22Rv1 (cell line): ENCODE data around the gene MAP3K20.
A peak's percentile ranks its signal among the peaks of the same experiment; 100 is the strongest.

Experiments
- H3K27ac ChIP-seq: fragments of 450-650 bp; 2 replicates; pipeline ENCODE4 v1.5.1; 2017
- CTCF ChIP-seq: fragments of 450-650 bp; IDR thresholded peaks from 2 replicates; pipeline ENCODE4 v1.5.1; 2017; ENCODE audit warnings: mild to moderate bottlenecking
- ZFX ChIP-seq: fragments of 450-650 bp; IDR thresholded peaks from 2 replicates; pipeline ENCODE4 v1.6.1; 2017; ENCODE audit warnings: antibody characterized with exemption, borderline replicate concordance

MAP3K20 gene

GRCh38 chr2:173075781-173076580, at the start of gene MAP3K20:
Gene MAP3K20 (plus strand): TSS chr2:173075846. CDS start chr2:173091032, 15,186 bp downstream.
- TF ChIP-seq ZFX (no peak), CTCF (peak; percentile 45)
- no peak within 1 kb of the TSS for H3K27ac ChIP-seq

GRCh38 chr2:173026479-173026878, 49.2 kb upstream of the MAP3K20 start:
- TF ChIP-seq CTCF (no peak), ZFX (no peak)
- H3K27ac ChIP-seq = no peak overlapping the region

- TF ChIP-seq CTCF (peak; percentile 80), ZFX (no peak)
- H3K27ac ChIP-seq = no peak overlapping the region
Observed at GRCh38 chr2:173027181-173028128, 48.2 kb upstream of the MAP3K20 start.

GRCh38 chr2:173028141-173028540, 47.5 kb upstream of the MAP3K20 start:
- no peak overlapping the region for H3K27ac ChIP-seq
- no peak for TF ChIP-seq CTCF

DNA sequence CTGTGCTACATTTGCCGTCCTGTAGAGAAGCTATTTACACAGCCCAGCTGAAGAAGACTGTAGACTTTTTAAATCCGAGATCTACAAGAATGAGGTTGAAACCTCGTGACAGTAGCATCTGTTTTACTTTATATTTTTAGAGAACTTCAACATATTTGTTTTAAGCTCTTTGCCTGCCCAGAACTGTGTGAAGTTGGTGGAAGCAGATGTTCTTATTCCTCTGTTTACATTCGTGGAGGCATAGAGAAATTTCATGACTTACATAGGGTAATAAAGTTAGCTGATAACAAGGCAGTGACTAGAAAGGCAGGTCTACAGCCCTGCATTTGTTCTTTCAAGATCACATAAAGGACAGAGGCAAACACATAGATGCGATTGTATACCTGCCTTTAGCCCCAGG, 47.0 kb upstream of the MAP3K20 start:
- TF ChIP-seq CTCF = no peak
- TF ChIP-seq ZFX = no peak
- H3K27ac ChIP-seq = no peak overlapping the region

GRCh38 chr2:173030561-173031490, 44.8 kb upstream of the MAP3K20 start:
- TF ChIP-seq CTCF = no peak
- no peak for TF ChIP-seq ZFX
- no peak overlapping the region for H3K27ac ChIP-seq
